ENCODE measurements around the gene CYP2R1.

CYP2R1 gene

GRCh38 chr11:14892036-14892556 is at the start of gene CYP2R1:
TSS of gene CYP2R1 (minus strand) at chr11:14892231. CDS start at chr11:14892205, 26 bp downstream.
- DNase-seq, result peak; percentile 31

GRCh38 chr11:14938936-14939335 is 46.9 kb upstream of the CYP2R1 start:
- no peak for DNase-seq

- DNase-seq, result no peak
Observed at GRCh38 chr11:14934641-14935351, 42.8 kb upstream of the CYP2R1 start.

- DNase-seq, result no peak
Observed at GRCh38 chr11:14932447-14932846, 40.4 kb upstream of the CYP2R1 start.

- no peak for DNase-seq
Observed at GRCh38 chr11:14930369-14930768, 38.3 kb upstream of the CYP2R1 start.

- DNase-seq, result no peak
Observed at GRCh38 chr11:14927146-14927545, 35.1 kb upstream of the CYP2R1 start.

GRCh38 chr11:14924318-14924717 is 32.3 kb upstream of the CYP2R1 start:
- DNase-seq, result no peak

- DNase-seq, result no peak
Observed at GRCh38 chr11:14916403-14916802, 24.4 kb upstream of the CYP2R1 start.

GRCh38 chr11:14914536-14914935 is 22.5 kb upstream of the CYP2R1 start:
- no peak for DNase-seq

- peak; percentile 1 for DNase-seq
Observed at GRCh38 chr11:14908214-14908880, 16.3 kb upstream of the CYP2R1 start.

GRCh38 chr11:14907411-14908213 is 15.6 kb upstream of the CYP2R1 start:
- DNase-seq, result peak; percentile 21

- DNase-seq, result no peak
Observed at GRCh38 chr11:14906993-14907392, 15.0 kb upstream of the CYP2R1 start.

- DNase-seq, result no peak
Observed at GRCh38 chr11:14906578-14906977, 14.5 kb upstream of the CYP2R1 start.

GRCh38 chr11:14905104-14906033 is 13.3 kb upstream of the CYP2R1 start:
- DNase-seq, result no peak

- no peak for DNase-seq
Observed at GRCh38 chr11:14904745-14905103, 12.7 kb upstream of the CYP2R1 start.

- DNase-seq, result no peak
Observed at GRCh38 chr11:14902650-14903350, 10.8 kb upstream of the CYP2R1 start.

GRCh38 chr11:14898906-14899305 is 6.9 kb upstream of the CYP2R1 start:
- DNase-seq, result no peak

GRCh38 chr11:14898355-14898754 is 6.3 kb upstream of the CYP2R1 start:
- no peak for DNase-seq

- no peak for DNase-seq
Observed at GRCh38 chr11:14894657-14895598, 2.9 kb upstream of the CYP2R1 start.

- DNase-seq, result no peak
Observed at GRCh38 chr11:14892577-14892976, 546 bp upstream of the CYP2R1 start.
